ENCODE data around the gene ZNF598. TPM values are rescaled to one million over a fixed set of nuclear protein-coding genes. Genes with fewer than 3 reads are reported as not detected.
A peak's percentile ranks its signal among the peaks of the same experiment; 100 is the strongest.

The ZNF598 gene
- total RNA-seq, 1 donor = 27.6 TPM

DNA sequence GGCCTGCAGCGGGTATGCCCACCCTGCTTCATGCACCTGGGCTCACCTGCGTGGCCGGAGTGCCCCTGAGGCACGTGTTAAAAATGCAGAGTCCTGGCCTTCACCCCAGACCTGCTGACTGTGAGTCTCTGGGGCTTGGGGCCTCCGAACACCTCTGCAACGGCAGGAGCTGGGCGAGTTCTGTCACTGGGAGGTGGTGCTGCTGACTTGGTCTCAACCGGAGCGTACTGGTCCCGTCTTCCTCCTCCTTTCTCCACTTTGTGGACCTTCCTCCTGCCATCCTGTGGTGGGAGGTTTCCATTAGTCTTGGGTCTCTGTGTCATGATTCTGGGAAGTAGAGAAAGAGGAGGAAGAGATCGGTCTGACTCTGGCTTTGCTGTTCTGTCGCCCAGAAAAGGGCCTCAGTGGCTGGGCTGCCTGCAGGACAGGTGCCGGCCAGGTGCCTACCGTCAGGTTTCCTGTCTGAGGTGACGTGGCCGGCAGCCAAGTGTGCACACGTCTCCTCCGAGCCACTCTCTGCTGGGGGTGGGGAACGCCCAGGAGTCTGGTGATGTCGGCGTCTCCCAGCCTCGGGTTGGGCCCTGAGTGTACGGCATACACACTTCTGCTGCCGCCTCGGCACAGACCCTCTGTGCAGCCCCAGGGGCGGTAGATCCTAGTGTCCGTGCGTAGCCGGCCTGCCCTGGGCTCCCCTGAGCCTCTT, 45.1 kb upstream of the ZNF598 start:
- DNase-seq (ENCODE audit: low read depth) = no peak

GRCh38 chr16:2053897-2054296, 44.3 kb upstream of the ZNF598 start:
- DNase-seq (ENCODE audit: low read depth) = no peak
- no peak overlapping the region for H3K4me3 ChIP-seq (ENCODE audit: low read depth, low read length)
- TF ChIP-seq, protein P1, sequence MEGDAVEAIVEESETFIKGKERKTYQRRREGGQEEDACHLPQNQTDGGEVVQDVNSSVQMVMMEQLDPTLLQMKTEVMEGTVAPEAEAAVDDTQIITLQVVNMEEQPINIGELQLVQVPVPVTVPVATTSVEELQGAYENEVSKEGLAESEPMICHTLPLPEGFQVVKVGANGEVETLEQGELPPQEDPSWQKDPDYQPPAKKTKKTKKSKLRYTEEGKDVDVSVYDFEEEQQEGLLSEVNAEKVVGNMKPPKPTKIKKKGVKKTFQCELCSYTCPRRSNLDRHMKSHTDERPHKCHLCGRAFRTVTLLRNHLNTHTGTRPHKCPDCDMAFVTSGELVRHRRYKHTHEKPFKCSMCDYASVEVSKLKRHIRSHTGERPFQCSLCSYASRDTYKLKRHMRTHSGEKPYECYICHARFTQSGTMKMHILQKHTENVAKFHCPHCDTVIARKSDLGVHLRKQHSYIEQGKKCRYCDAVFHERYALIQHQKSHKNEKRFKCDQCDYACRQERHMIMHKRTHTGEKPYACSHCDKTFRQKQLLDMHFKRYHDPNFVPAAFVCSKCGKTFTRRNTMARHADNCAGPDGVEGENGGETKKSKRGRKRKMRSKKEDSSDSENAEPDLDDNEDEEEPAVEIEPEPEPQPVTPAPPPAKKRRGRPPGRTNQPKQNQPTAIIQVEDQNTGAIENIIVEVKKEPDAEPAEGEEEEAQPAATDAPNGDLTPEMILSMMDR (IDR thresholded peaks at IDR 0.05; ENCODE audit: insufficient read depth, low read depth, low read length) = no peak

More for the DNA sequence above, 45.1 kb upstream of the ZNF598 start:
- H3K4me3 ChIP-seq (ENCODE audit: low read depth, low read length) = no peak overlapping the region
- TF ChIP-seq, protein P1 (IDR thresholded peaks at IDR 0.05; ENCODE audit: insufficient read depth, low read depth, low read length) = no peak

- no peak for DNase-seq (ENCODE audit: low read depth)
- TF ChIP-seq, protein P1 (IDR thresholded peaks at IDR 0.05; ENCODE audit: insufficient read depth, low read depth, low read length) = no peak
Measured at GRCh38 chr16:2053211-2053610, 43.6 kb upstream of the ZNF598 start.

DNA sequence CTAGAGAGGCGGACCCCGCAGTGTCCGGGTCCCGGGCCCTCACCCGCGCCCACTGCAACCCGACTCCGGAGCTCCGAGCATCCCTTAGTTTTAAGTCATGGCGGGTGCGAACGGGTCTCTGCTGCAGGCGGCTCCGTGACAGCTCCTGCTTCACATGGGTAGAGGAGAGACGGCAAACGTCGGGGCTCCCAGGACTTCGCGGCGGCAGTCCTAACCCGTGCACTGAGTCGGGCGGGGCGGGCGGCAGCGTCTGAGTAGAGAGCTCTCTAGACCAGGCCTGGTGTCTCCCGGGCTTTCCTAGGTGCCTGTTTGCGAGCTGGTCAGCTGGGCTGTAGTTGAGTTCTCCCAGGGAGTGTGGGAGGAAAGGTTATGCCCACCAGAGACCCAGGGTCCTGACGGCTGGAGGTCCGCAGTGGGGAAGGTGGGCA, 38.5 kb upstream of the ZNF598 start:
- H3K4me3 ChIP-seq (ENCODE audit: low read depth, low read length) = peak overlapping the region; percentile 82
- TF ChIP-seq, protein P1 (IDR thresholded peaks at IDR 0.05; ENCODE audit: insufficient read depth, low read depth, low read length) = no peak
- DNase-seq (ENCODE audit: low read depth) = no peak

More at GRCh38 chr16:2053211-2053610, 43.6 kb upstream of the ZNF598 start:
- no peak overlapping the region for H3K4me3 ChIP-seq (ENCODE audit: low read depth, low read length)

DNA sequence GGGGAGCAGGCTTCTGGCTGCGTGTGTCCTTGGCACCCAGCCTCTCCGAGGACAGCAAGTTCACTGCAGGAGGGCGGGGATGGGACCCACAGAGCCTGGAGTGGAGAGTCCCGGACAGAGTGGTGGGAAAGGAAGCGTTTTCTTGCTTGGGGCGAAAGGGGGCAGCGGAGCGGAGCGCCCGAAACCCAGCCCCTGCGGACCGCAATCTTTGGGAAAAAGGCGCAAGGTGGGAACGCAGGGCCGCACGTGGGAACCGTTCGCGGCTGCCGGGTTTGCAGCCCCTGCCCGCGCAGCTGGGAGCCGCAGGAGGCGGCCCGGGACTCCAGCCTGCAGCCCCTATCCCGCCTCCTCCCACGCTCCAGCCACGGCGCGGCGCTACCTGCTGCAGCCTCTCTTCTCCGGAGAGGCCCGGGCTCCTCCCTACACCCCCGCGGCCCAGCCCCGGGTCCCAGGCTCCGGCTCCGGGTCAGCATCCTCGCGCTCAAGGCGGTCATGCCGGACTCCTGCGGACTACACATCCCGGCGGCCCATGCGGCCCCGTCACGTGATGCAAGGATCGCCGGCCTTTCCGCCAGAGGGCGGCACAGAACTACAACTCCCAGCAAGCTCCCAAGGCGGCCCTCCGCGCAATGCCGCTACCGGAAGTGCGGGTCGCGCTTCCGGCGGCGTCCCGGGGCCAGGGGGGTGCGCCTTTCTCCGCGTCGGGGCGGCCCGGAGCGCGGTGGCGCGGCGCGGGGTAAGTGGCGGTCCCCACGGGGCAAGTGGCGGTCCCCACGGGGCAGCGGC, 37.9 kb upstream of the ZNF598 start, which contains the start of the genes NTHL1 and TSC2:
Gene NTHL1 (minus strand): TSS at position 505 of the 786 bp plus-strand sequence. CDS start 11 bp downstream, at position 494.
Gene TSC2 (plus strand): TSS at position 656 of the 786 bp plus-strand sequence. CDS start 631 bp downstream, outside the sequence.
- peak; percentile 97 for DNase-seq (ENCODE audit: low read depth)
- peak within 1 kb of the TSS; percentile 82 for H3K4me3 ChIP-seq (ENCODE audit: low read depth, low read length)
- TF ChIP-seq, protein P1 (IDR thresholded peaks at IDR 0.05; ENCODE audit: insufficient read depth, low read depth, low read length) = peak; percentile 38

DNA sequence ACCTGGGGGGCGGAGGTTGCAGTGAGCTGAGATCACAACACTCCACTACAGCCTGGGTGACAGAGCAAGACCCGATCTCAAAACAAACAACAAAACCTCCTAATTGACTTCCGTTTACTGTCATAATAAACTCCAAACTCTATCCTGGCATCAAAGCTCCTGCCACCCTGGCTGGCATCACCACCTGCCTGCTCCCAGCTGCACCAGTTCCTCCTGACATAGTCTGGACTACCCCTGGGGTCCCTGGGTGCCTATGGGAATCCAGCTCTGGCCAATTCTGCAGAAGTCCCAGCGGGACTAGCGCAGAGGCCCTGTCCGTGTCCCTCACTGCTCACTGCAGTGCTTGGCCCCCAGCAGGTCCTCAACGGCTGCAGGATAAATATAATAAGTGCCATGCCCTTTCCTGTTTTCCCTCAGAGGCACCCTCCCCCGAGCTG, 37.3 kb upstream of the ZNF598 start:
- H3K4me3 ChIP-seq (ENCODE audit: low read depth, low read length) = peak overlapping the region; percentile 82
- TF ChIP-seq, protein P1 (IDR thresholded peaks at IDR 0.05; ENCODE audit: insufficient read depth, low read depth, low read length) = no peak
- no peak for DNase-seq (ENCODE audit: low read depth)

Data from fibroblast of villous mesenchyme (primary cell).